ENCODE data around the gene KLHL8.
"Not testable (repeated sequence)": the region's sequence is repeated elsewhere in the genome, so short reads cannot be mapped to it uniquely, and the experiment has no call there.

KLHL8 gene

GRCh38 chr4:87227751-87228151, 7.3 kb upstream of the KLHL8 start:
- no peak for DNase-seq

DNA sequence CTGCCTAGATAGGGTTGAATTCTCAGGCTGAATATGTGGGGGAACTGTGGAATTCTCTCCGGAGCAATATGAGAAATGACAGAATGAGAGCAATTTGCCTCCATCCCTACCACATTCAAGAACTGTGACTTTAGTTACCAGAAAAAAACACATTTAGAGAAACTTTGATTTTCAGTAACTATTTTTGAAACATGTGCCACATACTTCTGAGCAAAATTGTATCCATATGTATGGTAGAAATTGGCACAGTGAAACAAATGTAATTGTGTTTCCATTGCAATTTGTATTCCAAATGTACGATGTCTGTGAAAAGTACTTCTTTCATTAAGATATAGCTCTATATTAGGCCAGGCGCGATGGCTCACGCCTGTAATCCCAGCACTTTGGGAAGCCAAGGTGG, 5.5 kb upstream of the KLHL8 start:
- DNase-seq: no peak

DNA sequence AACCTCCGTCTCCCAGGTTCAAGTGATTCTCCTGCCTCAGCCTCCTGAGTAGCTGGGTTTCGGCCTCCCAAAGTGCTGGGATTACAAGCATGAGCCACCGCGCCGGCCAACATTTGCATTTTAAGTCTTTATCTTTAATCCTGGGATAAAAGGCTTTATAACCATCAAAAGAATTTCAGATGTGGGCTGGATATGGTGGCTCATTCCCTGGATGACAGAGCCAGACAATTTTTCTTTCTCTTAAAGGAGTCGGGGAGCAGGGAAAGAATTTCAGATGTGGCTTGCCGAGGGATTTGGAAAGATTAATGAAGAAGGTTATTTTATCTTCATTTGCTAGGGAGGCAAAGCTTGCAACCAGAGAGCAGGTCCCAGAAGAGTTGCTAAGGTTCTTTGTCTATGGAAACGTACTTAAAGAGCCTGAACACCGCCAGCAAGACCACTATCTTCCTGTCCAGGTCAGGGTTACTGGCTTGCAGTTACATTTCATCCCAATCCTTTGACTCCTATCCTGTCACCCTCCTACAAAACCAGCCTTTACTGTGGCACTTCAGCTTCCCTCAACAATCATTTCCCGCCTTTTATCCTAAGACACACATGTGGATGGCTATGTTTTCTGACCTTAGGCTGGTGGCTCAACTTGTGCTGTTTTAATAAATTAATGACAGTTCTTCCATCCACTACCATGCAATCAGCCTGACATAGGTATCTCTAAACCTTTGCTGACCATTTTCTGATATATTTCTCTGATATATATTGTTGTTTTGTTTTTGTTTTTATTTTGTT, 3.9 kb upstream of the KLHL8 start:
- DNase-seq: no peak

DNA sequence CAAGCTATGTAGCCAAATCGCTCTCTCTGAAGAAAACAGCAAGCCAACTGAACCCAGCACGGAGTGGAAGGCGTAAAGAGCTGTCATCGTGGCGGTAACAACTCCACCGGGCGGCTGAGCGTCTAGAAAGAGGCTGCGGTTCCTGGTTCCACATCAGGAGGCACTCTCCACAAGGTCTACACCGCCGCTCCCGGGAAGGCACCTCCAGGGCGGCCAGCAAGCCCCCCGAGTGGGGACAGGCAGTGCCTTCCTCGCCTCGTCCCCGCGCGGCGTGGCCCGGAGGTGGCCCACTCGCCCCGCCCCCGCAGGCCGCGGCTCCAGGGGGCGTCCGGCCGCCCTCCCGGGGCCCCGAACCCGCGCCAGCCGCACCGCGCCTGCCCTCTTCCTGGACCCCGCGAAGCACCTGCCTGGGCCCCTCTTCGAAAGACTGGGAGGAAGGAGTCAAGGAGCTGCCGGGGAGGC, 755 bp downstream of the KLHL8 start:
- DNase-seq: peak in 1 of 2 experiments; percentile 25

- not testable (repeated sequence) for DNase-seq
These were observed 3.1 kb downstream of the KLHL8 start for GRCh38 chr4:87217235-87217763.

GRCh38 chr4:87216469-87216868, 3.9 kb downstream of the KLHL8 start:
- DNase-seq: no peak

GRCh38 chr4:87213421-87214075, 6.9 kb downstream of the KLHL8 start:
- DNase-seq: no peak

- no peak for DNase-seq
These were observed 9.0 kb downstream of the KLHL8 start for GRCh38 chr4:87211249-87211952.

GRCh38 chr4:87209696-87210095, 10.7 kb downstream of the KLHL8 start:
- DNase-seq: no peak

GRCh38 chr4:87209182-87209581, 11.2 kb downstream of the KLHL8 start:
- no peak for DNase-seq

- no peak for DNase-seq
These were observed 15.9 kb downstream of the KLHL8 start for GRCh38 chr4:87204559-87204958.

DNA sequence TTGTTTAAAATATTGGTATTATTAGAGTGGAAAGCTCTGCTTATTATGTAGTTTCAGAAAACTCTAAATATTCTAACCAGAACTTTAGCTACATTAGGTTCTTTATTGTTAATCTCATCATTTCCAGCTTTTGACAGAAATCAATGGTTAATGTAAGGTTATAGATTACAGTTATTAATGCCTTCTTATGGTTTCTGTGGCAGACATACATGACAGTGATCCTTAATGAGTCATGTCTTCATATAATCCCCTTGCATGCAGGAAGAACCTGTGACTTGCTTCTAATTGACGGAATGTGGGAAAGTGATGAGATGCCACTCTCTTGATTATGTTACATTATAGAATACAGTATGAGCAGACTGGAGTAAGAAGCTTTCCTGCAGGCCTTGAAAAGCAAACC, 23.5 kb downstream of the KLHL8 start:
- no peak for DNase-seq

GRCh38 chr4:87196146-87196545, 24.3 kb downstream of the KLHL8 start:
- DNase-seq: no peak

GRCh38 chr4:87193958-87194675, 26.3 kb downstream of the KLHL8 start:
- DNase-seq: no peak

GRCh38 chr4:87192145-87192919, 28.1 kb downstream of the KLHL8 start:
- DNase-seq: no peak

GRCh38 chr4:87188932-87189331, 31.5 kb downstream of the KLHL8 start:
- no peak for DNase-seq

DNA sequence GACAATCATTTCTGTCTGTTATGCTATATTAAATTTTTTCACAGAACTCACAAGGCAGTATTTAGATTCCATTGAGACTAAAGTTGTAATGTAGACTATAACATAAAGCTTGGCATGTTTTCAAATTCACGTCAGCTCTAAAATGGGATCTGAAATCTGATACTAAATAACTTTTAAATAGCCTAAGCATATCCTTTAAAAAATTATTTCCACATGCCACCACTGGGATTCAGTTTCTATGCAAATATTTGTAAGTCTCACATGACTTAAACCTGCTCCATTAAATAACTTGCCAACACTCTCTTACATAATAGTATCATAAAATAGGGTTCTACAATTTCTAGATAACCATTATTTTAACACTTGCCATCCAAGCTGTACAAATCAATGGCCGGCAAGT, 32.4 kb downstream of the KLHL8 start:
- peak in 1 of 2 experiments; percentile 4 for DNase-seq

GRCh38 chr4:87185146-87185870, 35.1 kb downstream of the KLHL8 start:
- DNase-seq: no peak

DNA sequence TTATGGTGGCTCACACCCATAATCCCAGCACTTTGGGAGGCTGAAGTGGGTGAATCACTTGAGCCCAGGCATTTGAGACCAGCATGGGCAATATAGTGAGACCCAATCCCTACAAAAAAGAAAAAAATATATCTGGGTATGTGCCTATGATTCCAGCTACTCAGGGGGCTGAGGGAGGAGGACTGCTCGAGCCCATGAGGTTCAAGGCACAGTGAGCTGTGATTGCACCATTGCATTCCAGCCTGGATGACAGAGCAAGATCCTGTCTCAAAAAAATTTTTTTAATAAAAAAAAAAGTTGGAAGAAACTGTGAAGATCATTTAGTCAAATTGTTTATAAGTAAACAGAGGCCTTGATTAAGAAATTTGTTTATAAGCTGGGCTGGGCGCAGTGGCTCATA, 39.7 kb downstream of the KLHL8 start:
- DNase-seq: no peak

GRCh38 chr4:87179751-87180150, 40.7 kb downstream of the KLHL8 start:
- no peak for DNase-seq

DNA sequence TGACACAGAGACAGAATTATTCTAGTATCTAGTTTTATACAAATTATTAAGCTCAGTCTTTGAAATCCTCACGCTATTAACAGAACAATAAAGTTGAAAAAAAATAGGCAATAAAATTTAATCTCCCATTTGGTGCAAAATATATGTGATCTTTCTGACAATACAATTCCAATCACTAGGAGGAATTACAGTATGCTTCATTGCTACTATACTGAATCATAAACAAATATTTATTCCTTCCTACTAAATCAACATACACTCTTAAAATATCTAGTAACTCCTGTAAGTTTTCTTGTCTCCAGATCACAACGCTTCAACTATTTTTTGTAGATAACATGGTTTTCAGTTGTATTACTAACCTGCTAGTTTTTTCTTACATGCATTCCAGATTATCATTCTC, 45.7 kb downstream of the KLHL8 start:
- DNase-seq: no peak
